GM12878 (cell line): ENCODE data around the gene TIAM1. TPM values are rescaled to one million over a fixed set of nuclear protein-coding genes. Genes with fewer than 3 reads are reported as not detected.

ENCODE experiments used
- ATAC-seq: fragments of 200-7000 bp; cut with Tn5 transposase; 3 replicates; pipeline ENCODE4 v1.9.1; 2020; ENCODE audit warnings: mild to moderate bottlenecking, moderate library complexity
- BruUV-seq: library from RNA; stranded (reverse); fragments of 400-500 nt; replicated peaks from 2 replicates; lab custom pipeline; 2021; lab: Mats Ljungman, UMichigan
- CTCF ChIA-PET: fragments of 300-600 bp; sonication (Branson Sonifier 250); formaldehyde crosslinking; extraction: SDS; loops from one replicate; lab custom pipeline; 2021; ENCODE audit warnings: inconsistent platforms; lab: Yijun Ruan, JAX
- POLR2A ChIA-PET: fragments of 350-600 bp; formaldehyde crosslinking; extraction: SDS; loops from one replicate; lab custom pipeline; 2021; ENCODE audit warnings: inconsistent platforms; lab: Charles Lee
- RAD21 ChIA-PET: fragments of 300-600 bp; sonication (Branson Sonifier 250); formaldehyde crosslinking; loops from one replicate; lab custom pipeline; 2023; ENCODE audit warnings: antibody characterized with exemption; ENCODE audit not compliant: unreplicated experiment; lab: Charles Lee
- SMC1A ChIA-PET: fragments of 300-600 bp; sonication (Branson Sonifier 250); formaldehyde crosslinking; loops from one replicate; lab custom pipeline; 2023; ENCODE audit not compliant: unreplicated experiment, uncharacterized antibody; lab: Charles Lee
- DNase-seq: peaks from one replicate; pipeline ENCODE4 v3.0.0-alpha.2; 2011; ENCODE audit warnings: low read depth, low spot score
- FAIRE-seq: peaks from 3 replicates; lab custom pipeline; 2011; peaks lifted over from hg19 to GRCh38; lab: Jason Lieb, UNC
- H2AFZ ChIP-seq: 2 replicates; pipeline ENCODE4 v1.6.0; 2011; ENCODE audit warnings: low read depth, low read length, control low read depth; ENCODE audit not compliant: control insufficient read depth
- H3K27ac ChIP-seq: 2 replicates; pipeline ENCODE4 v1.5.1; 2011; ENCODE audit warnings: control low read depth; ENCODE audit not compliant: control insufficient read depth, insufficient read depth
- H3K27me3 ChIP-seq, 2 experiments: replicated peaks in 1 of 2; 2 replicates each; pipeline versions ENCODE4 v1.6.0 to v1.6.1; 2011; ENCODE audit warnings: low read length in 1 of 2; ENCODE audit not compliant: control insufficient read depth in 2 of 2, insufficient read depth in 2 of 2
- H3K36me3 ChIP-seq, 2 experiments: 2 replicates each; pipeline ENCODE4 v1.5.1; 2011; ENCODE audit warnings: low read length in 1 of 2; ENCODE audit not compliant: control insufficient read depth in 2 of 2, insufficient read depth in 2 of 2
- H3K4me1 ChIP-seq: 2 replicates; pipeline ENCODE4 v1.6.1; 2011; ENCODE audit warnings: mild to moderate bottlenecking, low read length, moderate library complexity, mixed read lengths; ENCODE audit not compliant: control insufficient read depth, insufficient read depth
- H3K4me2 ChIP-seq: 2 replicates; pipeline ENCODE4 v1.6.0; 2011; ENCODE audit warnings: control low read depth; ENCODE audit not compliant: control insufficient read depth, insufficient read depth
- H3K4me3 ChIP-seq: fragments of 200-600 bp; sonication (generic); 2 replicates; pipeline ENCODE4 v1.5.1; 2016
- H3K79me2 ChIP-seq: 2 replicates; pipeline ENCODE4 v1.6.0; 2011; ENCODE audit warnings: low read length; ENCODE audit not compliant: control insufficient read depth, insufficient read depth
- H3K9ac ChIP-seq: 2 replicates; pipeline ENCODE4 v1.8.0; 2011; ENCODE audit warnings: low read length, control low read depth, mixed read lengths; ENCODE audit not compliant: control insufficient read depth, insufficient read depth
- H3K9me3 ChIP-seq: replicated peaks from 3 replicates; pipeline ENCODE4 v1.5.1; 2011; ENCODE audit warnings: mild to moderate bottlenecking, low read length; ENCODE audit not compliant: control insufficient read depth, insufficient read depth
- H4K20me1 ChIP-seq: 2 replicates; pipeline ENCODE4 v1.6.0; 2011; ENCODE audit not compliant: control insufficient read depth, insufficient read depth
- CEBPB ChIP-seq, 2 experiments: fragments of 150-350 bp in 1 of 2; IDR thresholded peaks; 2 replicates each; pipeline ENCODE4 v1.6.1; 2012 to 2014; ENCODE audit warnings: low read depth in 2 of 2, low read length in 2 of 2, borderline replicate concordance in 1 of 2, inconsistent platforms in 1 of 2
- EGR1 ChIP-seq, 2 experiments: IDR thresholded peaks; 1 replicate in 1 of 2; 2 replicates in 1 of 2; pipeline ENCODE4 v1.6.1; 2011 to 2012; ENCODE audit warnings: low read depth in 2 of 2, low read length in 2 of 2, borderline replicate concordance in 1 of 2, mild to moderate bottlenecking in 1 of 2, moderate library complexity in 1 of 2
- GATAD2B ChIP-seq: fragments of 450-650 bp; conservative IDR thresholded peaks from 2 replicates; pipeline ENCODE4 v1.6.1; 2017; ENCODE audit warnings: low read depth, mild to moderate bottlenecking, moderate library complexity
- MYB ChIP-seq: fragments of 150-350 bp; IDR thresholded peaks from 2 replicates; pipeline ENCODE4 v1.6.1; 2014; ENCODE audit warnings: mild to moderate bottlenecking, low read depth, low read length, borderline replicate concordance
- NFXL1 ChIP-seq: fragments of 450-650 bp; IDR thresholded peaks from 2 replicates; pipeline ENCODE4 v1.6.1; 2017; ENCODE audit warnings: antibody characterized with exemption, mild to moderate bottlenecking, borderline replicate concordance
- NFYB ChIP-seq: IDR thresholded peaks from 2 replicates; pipeline ENCODE4 v1.6.1; 2011; ENCODE audit warnings: low read depth, mild to moderate bottlenecking, low read length, improper control_type of control experiment, moderate library complexity; ENCODE audit not compliant: insufficient read depth
- RB1 ChIP-seq: fragments of 450-650 bp; formaldehyde crosslinking; IDR thresholded peaks from 2 replicates; pipeline ENCODE4 v1.6.1; 2017; ENCODE audit warnings: mild to moderate bottlenecking, borderline replicate concordance
- SIN3A ChIP-seq: IDR thresholded peaks from 2 replicates; pipeline ENCODE4 v1.6.1; 2012; ENCODE audit warnings: low read depth, low read length, improper control_type of control experiment
- SIX5 ChIP-seq: IDR thresholded peaks from 2 replicates; pipeline ENCODE4 v1.6.1; 2011; ENCODE audit warnings: mild to moderate bottlenecking, low read depth, low read length, moderate library complexity; ENCODE audit not compliant: severe bottlenecking
- SMAD5 ChIP-seq: IDR thresholded peaks from 2 replicates; pipeline ENCODE4 v1.6.1; 2016; ENCODE audit warnings: antibody characterized with exemption, low read depth
- SRF ChIP-seq, 2 experiments: IDR thresholded peaks; 2 replicates each; pipeline ENCODE4 v1.6.1; 2011; ENCODE audit warnings: low read depth in 2 of 2, low read length in 2 of 2, mild to moderate bottlenecking in 1 of 2, moderate library complexity in 1 of 2
- TCF3 ChIP-seq: IDR thresholded peaks from 2 replicates; pipeline ENCODE4 v1.6.1; 2012; ENCODE audit warnings: low read depth, mild to moderate bottlenecking, low read length, borderline replicate concordance; ENCODE audit not compliant: insufficient read depth
- ZNF207 ChIP-seq: fragments of 450-650 bp; IDR thresholded peaks from 2 replicates; pipeline ENCODE4 v1.6.1; 2014; ENCODE audit warnings: antibody characterized with exemption, mild to moderate bottlenecking, borderline replicate concordance
- ZSCAN29 ChIP-seq: fragments of 450-650 bp; IDR thresholded peaks from 2 replicates; pipeline ENCODE4 v1.6.1; 2017; ENCODE audit warnings: mild to moderate bottlenecking, moderate library complexity
- ZZZ3 ChIP-seq: IDR thresholded peaks from 2 replicates; pipeline ENCODE4 v1.6.1; 2011; ENCODE audit warnings: low read depth; ENCODE audit not compliant: control insufficient read depth, insufficient read length
- WGBS: methylation state at CpG from one replicate; pipeline ENCODE4 v1.1.6; 2016; ENCODE audit warnings: low lambda C conversion rate; ENCODE audit not compliant: insufficient replicate concordance, insufficient coverage; ENCODE audit errors: missing lambda C conversion rate; 5-methylcytosine and 5-hydroxymethylcytosine counted together
- in situ Hi-C: fragments of 300-500 bp; cut with MboI; formaldehyde crosslinking; loops from 9 replicates; pipeline ENCODE4 v1.14.3; 2018; ENCODE audit warnings: mixed read lengths
- intact Hi-C: fragments of 100-400 bp; cut with micrococcal nuclease; formaldehyde crosslinking; loops from one replicate; pipeline ENCODE4 v1.14.2; 2022; ENCODE audit not compliant: unreplicated experiment
- polyA plus RNA-seq, 11 experiments: library from polyadenylated mRNA; depleted of rRNA in 4 of 11; unstranded in 6 of 11; stranded (reverse) in 5 of 11; fragments of >200 nt; fragmentation: Nextera tagmentation in 4 of 11; fragmentation: Illumina TruSeq in 1 of 11; extraction: Ambion mirVana in 4 of 11; extraction: Trizol in 1 of 11; gene quantifications; 1 replicate in 1 of 11; 2 replicates in 10 of 11; pipeline versions ENCODE4 v1.2.1 to v1.2.3, GENCODE V29; 2011 to 2016; ENCODE audit warnings: inconsistent platforms in 2 of 11, missing spikeins in 2 of 11, low read depth in 1 of 11
- total RNA-seq, 4 experiments: library from RNA; depleted of rRNA in 3 of 4; stranded (reverse); fragments of >200 nt in 3 of 4; fragmentation: Illumina TruSeq in 1 of 4; extraction: Trizol in 1 of 4; gene quantifications; 2 replicates each; pipeline versions ENCODE4 v1.2.1 to v1.2.3, GENCODE V29; 2013 to 2021

TIAM1 gene
- total and polyA plus RNA-seq, 10 of the 15 experiments (the other 5 are each of a cell fraction or from before 2014, with no cell fraction given): 0.31 to 35.9 (median 0.78) TPM

DNA sequence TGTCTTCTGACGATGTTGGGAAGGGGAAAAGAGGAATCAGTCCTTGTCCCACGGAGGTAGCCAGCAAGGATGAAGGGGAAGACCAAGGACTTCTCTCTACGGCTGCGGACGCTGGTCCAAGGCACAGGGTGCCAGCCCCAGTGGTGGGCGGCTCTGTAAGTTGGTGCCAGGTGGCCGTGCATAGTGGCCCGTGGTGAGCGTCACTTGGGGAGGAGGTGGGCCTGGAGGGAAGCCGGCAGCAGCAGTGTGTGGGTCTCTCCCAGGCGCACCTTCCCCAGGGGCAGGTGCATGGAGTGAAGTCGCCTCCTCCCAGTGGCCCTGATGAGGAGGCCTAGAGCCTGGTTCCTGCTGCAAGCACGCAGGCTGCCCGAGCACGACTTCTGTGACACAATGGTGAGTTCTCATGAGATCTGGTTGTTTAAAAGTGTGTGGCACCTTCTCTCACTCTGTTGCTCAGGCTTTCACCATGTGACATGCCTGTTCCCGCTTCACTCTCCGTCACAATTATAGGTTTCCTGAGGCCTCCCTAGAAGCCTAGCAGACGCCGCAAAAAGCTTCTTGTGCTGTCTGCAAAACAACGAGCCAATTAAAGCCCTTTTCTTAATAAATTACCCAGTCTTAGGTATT lies 43.6 kb upstream of the TIAM1 start:
- Histone ChIP-seq H3K27me3 (no peaks in the 10 kb centered on the region), H3K9me3 (no peaks in the 10 kb centered on the region), H3K9ac (no peak overlapping the region), H3K4me3 (no peak overlapping the region), H3K79me2 (no peaks in the 10 kb centered on the region), H4K20me1 (no peaks in the 10 kb centered on the region), H3K36me3 (no peaks in the 10 kb centered on the region), H3K27ac (no peak overlapping the region), H2AFZ (no peak overlapping the region), H3K4me1 (no peaks in the 10 kb centered on the region), H3K4me2 (no peak overlapping the region)
- intact Hi-C loops (no loop called here), in situ Hi-C loops (no loop called here)
- 48% methylated on average over 20 of the region's 20 CpGs for WGBS
- SMC1A ChIA-PET: no interaction called here
- CTCF ChIA-PET: no interaction called here
- BruUV-seq: no TSS peak
- FAIRE-seq (no peak), DNase-seq (no peak), ATAC-seq (no peak)
- RAD21 ChIA-PET: no interaction called here
- TF ChIP-seq CEBPB (IDR thresholded peaks at IDR 0.05; ENCODE audit: borderline replicate concordance in 1 of 2, low read depth in 2 of 2, low read length in 2 of 2): no peak
- no peak for TF ChIP-seq ZZZ3
- POLR2A ChIA-PET: no interaction called here

DNA sequence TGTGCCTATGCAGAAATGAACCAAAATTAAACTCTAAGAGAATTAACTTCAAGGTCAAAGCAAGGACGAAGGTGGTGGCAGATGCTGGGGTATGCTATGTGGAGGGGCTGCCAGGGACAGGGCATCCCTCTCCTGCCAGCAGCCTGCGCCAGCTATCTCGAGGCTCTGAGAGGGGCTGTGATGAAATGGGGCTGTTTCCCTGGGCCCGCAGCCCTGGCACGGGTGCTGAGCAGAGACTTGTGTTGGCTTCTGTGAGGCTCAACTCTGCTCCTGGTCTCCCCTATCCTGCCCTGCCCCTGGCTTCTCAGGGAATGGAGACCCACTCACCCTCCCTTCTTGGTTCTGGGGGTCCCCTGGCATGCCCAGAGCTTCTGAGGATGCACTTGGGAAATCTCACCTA lies 41.9 kb upstream of the TIAM1 start:
- no peak for FAIRE-seq
- H2AFZ ChIP-seq: no peak overlapping the region
- POLR2A ChIA-PET: no interaction called here
- H3K9ac ChIP-seq: no peak overlapping the region
- CTCF ChIA-PET: interaction anchor here (1.0 kb wide), 1 partner anchor 189 kb away, joined by 4 read pairs; no protein-coding TSS in a partner anchor
- no peaks in the 10 kb centered on the region for H3K9me3 ChIP-seq
- H3K4me2 ChIP-seq: no peak overlapping the region
- BruUV-seq: no TSS peak
- no peak overlapping the region for H3K27ac ChIP-seq
- SMC1A ChIA-PET: no interaction called here
- H4K20me1 ChIP-seq: no peaks in the 10 kb centered on the region
- H3K4me3 ChIP-seq: no peak overlapping the region
- no peak for TF ChIP-seq ZNF207
- no peak for TF ChIP-seq SIN3A
- no peak for TF ChIP-seq SMAD5
- TF ChIP-seq SRF (IDR thresholded peaks at IDR 0.05; ENCODE audit: low read depth in 2 of 2, low read length in 2 of 2): no peak
- TF ChIP-seq SIX5: no peak
- no peak for TF ChIP-seq TCF3
- no peak for TF ChIP-seq ZSCAN29
- TF ChIP-seq NFXL1: no peak
- no peak for TF ChIP-seq EGR1 (IDR thresholded peaks at IDR 0.05; ENCODE audit: borderline replicate concordance in 1 of 2, low read depth in 2 of 2, low read length in 2 of 2)
- TF ChIP-seq GATAD2B: no peak
- TF ChIP-seq NFYB: no peak
- no peak for TF ChIP-seq RB1
- no peak for TF ChIP-seq ZZZ3
- TF ChIP-seq MYB: no peak
- TF ChIP-seq, all 136 proteins: peak for 0
- Histone ChIP-seq H3K79me2 (no peaks in the 10 kb centered on the region), H3K4me1 (no peaks in the 10 kb centered on the region), H3K36me3 (no peaks in the 10 kb centered on the region), H3K27me3 (no peaks in the 10 kb centered on the region)
- ATAC-seq (no peak), DNase-seq (no peak)
- intact Hi-C loops (no loop called here), in situ Hi-C loops (no loop called here)
- RAD21 ChIA-PET: no interaction called here
- 37% methylated on average over 5 of the region's 5 CpGs for WGBS
